ENCODE results near the gene C19orf47.

The C19orf47 gene

GRCh38 chr19:40360708-40361241 is 12.6 kb upstream of the C19orf47 start:
- H3K4me3 ChIP-seq (ENCODE audit: control insufficient read depth, low read depth, low read length) = no peak overlapping the region
- TF ChIP-seq CTCF (conservative IDR thresholded peaks at IDR 0.05; ENCODE audit: control insufficient read depth, insufficient read depth, low read depth, low read length) = no peak
- no peak for DNase-seq (ENCODE audit: low read depth)

- no peak for DNase-seq (ENCODE audit: low read depth)
- TF ChIP-seq CTCF (conservative IDR thresholded peaks at IDR 0.05; ENCODE audit: control insufficient read depth, insufficient read depth, low read depth, low read length) = no peak
- no peak overlapping the region for H3K4me3 ChIP-seq (ENCODE audit: control insufficient read depth, low read depth, low read length)
Observed at GRCh38 chr19:40360020-40360707, 12.0 kb upstream of the C19orf47 start.

GRCh38 chr19:40358773-40359172 is 10.6 kb upstream of the C19orf47 start:
- DNase-seq (ENCODE audit: low read depth) = no peak
- H3K4me3 ChIP-seq (ENCODE audit: control insufficient read depth, low read depth, low read length) = no peak overlapping the region
- TF ChIP-seq CTCF (conservative IDR thresholded peaks at IDR 0.05; ENCODE audit: control insufficient read depth, insufficient read depth, low read depth, low read length) = no peak

DNA sequence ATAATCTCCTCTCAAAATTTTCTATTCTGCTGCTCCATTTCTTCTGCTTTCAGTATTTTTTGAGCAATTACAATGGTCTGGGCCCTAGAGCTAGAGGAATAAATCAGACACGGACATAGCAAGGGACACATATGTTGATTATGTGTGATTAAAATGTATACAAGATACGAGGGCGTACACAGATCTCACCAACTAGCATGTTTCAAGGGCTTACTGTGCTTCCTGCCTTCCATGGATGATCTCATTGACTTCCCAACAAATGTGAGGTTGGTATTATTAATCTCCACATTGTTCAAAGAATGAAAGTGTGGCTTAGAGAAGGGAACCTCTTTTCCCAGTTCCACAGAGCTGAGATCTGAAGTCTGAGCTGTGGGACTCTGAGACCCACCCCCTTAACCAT is 9.4 kb upstream of the C19orf47 start:
- no peak for DNase-seq (ENCODE audit: low read depth)
- H3K4me3 ChIP-seq (ENCODE audit: control insufficient read depth, low read depth, low read length) = no peak overlapping the region
- TF ChIP-seq CTCF (conservative IDR thresholded peaks at IDR 0.05; ENCODE audit: control insufficient read depth, insufficient read depth, low read depth, low read length) = no peak

DNA sequence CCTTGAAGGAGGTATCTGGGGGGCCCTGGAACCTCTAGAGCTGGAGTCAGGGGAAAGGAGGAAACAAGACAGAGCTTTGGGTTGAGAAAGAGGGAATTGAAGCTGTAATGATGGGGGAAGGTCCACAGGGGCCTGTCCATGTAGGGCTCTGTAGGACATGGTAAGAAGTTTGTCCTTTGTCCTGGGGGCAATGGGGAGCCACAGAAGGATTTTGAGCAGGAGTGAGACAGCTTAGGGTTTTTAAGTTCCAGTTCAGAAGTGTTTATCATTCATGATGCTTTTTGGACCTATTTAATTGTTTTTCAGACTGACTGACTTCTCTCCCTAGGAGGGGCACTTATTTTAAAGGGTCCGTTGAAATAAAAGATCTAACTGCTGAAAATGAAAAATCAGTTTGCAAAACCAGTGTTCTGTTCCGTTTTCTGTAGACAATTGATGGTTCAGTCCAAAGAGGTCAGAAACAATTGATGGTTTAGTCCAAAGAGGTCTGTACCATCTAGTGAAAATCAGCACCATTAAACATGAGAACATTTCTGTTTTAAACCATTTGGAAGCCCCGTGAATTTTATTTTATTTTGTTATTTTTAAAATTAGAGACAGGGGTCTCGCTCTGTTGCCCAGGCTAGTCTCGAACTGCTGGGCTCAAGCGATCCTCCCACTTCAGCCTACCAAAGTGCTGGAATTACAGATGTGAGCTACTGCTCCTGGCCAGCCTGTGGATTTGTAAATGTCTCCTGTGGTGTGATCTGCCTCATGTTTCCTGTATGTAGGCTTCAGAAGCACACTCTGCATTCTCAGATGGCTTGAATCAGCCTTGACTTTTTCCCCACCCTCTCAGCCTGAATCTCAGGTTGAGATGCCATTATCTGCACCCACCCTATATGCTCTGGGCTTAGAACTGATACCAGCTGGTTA is 8.7 kb upstream of the C19orf47 start:
- TF ChIP-seq CTCF (conservative IDR thresholded peaks at IDR 0.05; ENCODE audit: control insufficient read depth, insufficient read depth, low read depth, low read length) = no peak
- no peak overlapping the region for H3K4me3 ChIP-seq (ENCODE audit: control insufficient read depth, low read depth, low read length)
- no peak for DNase-seq (ENCODE audit: low read depth)

- DNase-seq (ENCODE audit: low read depth) = no peak
- no peak for TF ChIP-seq CTCF (conservative IDR thresholded peaks at IDR 0.05; ENCODE audit: control insufficient read depth, insufficient read depth, low read depth, low read length)
- H3K4me3 ChIP-seq (ENCODE audit: control insufficient read depth, low read depth, low read length) = no peak overlapping the region
Observed at GRCh38 chr19:40355975-40356680, 7.9 kb upstream of the C19orf47 start.

All from fibroblast of mammary gland (primary cell).